ENCODE measurements around the gene HDAC10.

DNA sequence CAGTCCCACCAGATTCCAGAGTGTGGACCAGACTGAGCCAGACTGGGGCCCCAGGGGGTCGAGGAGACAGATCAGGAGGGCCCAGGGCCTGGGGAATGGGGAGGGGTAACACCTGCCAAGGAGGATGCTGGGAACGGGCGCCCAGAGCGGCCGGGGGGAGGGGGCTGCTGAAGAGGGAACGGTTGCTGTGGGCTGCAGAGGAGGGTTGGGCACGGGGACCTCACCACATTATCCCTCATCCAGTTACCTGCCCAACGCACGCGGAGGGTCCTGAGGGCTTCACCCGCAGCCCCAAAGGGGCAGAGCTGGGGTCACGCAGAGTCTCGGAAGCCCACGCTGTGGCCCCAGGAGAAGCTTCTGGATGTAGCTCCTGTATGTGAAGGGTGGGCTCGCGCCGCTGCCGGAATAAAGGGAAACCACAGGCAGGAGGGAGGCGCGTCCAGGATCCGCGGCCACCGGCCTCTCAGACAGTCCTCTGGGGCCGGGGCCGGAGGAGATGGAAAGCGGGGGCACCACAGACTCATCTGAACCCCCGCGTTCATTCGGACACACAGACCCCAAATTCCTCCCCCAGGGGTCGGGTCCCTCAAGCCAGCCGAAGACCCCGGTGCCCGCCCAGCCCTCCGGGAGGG lies 51.1 kb downstream of the HDAC10 start:
- TF ChIP-seq CTCF (IDR thresholded peaks at IDR 0.05) (no peak), POLR2A (IDR thresholded peaks at IDR 0.05) (no peak)
